GM19023 (cell line): ENCODE results near the gene ZNF385B.
"Not testable (repeated sequence)": the region's sequence is repeated elsewhere in the genome, so short reads cannot be mapped to it uniquely, and the experiment has no call there.

Source experiments
- ATAC-seq: cut with Tn5 transposase; IDR thresholded peaks from one replicate; pipeline ENCODE4 v1.9.1; 2021; ENCODE audit warnings: mild to moderate bottlenecking, moderate library complexity; ENCODE audit not compliant: unreplicated experiment

Gene ZNF385B

DNA sequence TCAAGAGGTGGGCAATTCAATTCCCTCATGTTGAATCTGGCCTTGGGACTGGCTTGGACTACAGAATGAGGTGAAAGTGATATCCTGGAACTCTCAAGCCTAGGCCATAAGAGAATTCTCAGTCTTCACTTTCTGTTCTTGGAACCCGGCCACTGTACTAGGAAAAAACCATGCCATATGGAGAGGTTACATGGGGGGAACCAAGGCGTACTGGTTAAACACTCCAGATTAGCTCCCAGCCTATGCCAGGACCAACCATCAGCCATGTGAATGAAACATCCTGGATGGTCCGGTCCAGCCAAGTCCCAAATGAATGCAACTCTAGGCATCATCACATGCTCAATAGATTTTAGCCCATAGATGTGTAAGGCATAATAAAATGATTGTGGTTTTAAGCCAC lies 56.4 kb downstream of the ZNF385B start:
- ATAC-seq, result no peak

DNA sequence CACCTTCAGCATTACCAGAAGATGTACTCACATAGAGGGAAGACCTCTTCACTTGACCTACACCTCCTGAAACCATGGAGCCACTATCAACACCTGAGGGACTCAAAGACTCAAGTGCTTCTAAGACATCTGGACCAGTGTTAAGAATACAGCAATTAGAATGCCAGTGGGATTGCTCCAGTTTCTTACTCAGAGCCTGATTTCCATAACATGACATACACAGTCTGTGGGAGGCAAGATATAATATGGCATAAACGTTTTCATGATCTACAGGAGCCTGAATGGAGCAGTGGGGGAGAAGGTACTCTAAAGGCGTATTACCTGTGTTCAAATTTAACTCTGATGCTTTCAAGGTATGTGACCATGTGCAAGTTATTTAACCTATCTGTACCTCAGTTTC lies 57.2 kb downstream of the ZNF385B start:
- no peak for ATAC-seq

GRCh38 chr2:179802051-179802882 lies 59.1 kb downstream of the ZNF385B start:
- ATAC-seq, result no peak

GRCh38 chr2:179800776-179801175 lies 60.6 kb downstream of the ZNF385B start:
- ATAC-seq, result no peak

- ATAC-seq, result no peak
Measured at GRCh38 chr2:179796213-179797007, 65.0 kb downstream of the ZNF385B start.

DNA sequence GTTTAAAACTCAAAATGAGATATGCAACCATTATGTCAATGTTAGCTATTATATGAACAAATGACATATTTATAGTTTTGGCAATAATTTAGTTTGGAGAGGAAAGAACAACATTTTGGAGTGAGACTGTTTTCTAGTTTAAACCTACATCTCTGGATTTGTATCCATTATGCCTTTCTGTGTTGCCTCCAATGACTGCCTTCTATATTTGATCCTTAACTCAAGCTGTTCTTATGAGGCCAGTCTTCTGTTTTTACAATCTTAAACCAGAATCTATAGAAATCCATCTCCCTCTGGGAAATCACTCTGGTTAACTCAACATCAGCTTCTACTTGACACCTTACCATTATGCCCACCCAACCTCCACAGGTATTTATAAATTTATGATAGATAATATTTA lies 67.5 kb downstream of the ZNF385B start:
- ATAC-seq, result no peak

DNA sequence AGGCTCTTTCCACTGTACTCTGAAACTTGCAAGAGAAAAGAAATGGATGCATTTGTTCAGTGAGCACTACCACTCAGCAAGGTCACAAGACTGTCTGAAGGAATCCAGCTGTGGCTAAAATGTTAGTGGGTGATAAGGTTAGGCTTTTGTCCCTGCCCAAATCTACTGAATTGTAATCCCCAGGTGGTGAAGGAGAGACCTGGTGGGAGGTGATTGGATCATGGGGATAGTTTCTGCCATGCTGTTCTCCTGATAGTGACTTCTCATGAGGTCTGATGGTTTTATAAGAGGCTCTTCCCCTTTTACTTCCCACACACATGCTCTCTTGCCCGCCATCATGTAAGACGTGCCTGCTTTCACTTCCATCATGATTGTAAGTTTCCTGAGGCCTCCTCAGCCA lies 68.2 kb downstream of the ZNF385B start:
- ATAC-seq, result no peak

DNA sequence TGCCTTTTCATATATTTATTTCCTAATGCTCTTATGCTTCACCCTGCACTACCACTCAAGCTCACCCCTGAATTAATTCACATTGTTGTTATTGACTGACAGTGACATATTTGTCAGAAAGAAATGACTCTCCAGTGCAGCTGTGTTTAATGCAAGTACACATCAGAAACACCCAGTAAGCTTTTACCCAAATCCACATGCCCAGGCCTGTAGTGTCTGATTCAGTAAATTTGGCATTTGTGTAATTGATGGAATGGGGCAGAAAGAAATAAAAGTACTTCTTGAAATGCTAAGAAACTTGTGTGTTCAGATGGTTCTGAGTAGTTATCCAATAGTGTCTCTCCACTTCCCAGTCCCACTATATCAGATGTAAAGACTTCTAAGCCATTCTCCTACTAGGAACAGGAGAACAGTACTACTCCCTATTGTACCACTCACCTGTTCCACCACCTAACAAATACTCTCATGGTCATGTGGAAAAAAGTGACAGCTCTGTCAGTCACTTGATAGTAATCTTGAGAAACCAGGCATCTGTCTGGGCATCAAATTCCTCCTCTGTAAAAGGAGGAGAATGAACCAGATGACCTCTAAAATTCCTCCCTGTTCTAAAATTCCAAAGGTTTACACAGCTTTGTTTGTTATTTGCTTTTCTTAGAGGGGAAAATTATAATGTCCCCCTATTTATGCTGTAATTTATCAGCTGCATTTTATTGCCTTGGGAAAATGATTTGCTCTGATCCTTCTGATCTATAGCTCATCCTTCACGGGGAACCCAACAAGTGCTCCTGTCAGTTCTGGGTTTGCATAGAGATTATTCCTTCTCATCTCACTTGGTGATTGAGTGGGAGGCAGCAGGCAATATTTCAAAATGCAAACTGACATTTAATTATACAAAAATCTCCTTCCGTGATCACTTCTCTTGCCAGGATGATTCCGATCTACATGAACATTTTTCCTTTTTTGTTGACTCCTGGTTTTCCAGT lies 70.9 kb downstream of the ZNF385B start:
- no peak for ATAC-seq

- ATAC-seq, result no peak
Measured at GRCh38 chr2:179788104-179788503, 73.3 kb downstream of the ZNF385B start.

DNA sequence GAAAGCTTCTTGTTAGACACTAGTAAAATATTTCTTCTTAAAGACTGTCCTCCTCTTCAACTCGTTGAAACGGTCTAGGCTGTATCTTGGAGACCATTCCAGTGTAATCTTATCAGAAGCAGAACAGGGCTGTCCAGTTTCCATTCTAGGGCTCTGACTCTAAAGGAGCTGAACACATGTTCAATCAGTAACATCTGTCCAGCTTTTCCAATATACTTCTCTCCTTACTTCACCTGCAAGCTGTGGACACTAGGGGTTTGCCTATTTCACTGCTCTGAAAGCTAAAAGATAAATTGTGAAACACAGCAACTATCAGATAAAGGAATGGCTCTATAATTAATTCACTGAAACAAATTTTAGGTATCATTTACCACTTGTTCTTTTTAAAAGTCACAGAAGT lies 73.8 kb downstream of the ZNF385B start:
- no peak for ATAC-seq

GRCh38 chr2:179785902-179786301 lies 75.5 kb downstream of the ZNF385B start:
- ATAC-seq, result no peak

- not testable (repeated sequence) for ATAC-seq
Measured at GRCh38 chr2:179782346-179782745, 79.1 kb downstream of the ZNF385B start.

DNA sequence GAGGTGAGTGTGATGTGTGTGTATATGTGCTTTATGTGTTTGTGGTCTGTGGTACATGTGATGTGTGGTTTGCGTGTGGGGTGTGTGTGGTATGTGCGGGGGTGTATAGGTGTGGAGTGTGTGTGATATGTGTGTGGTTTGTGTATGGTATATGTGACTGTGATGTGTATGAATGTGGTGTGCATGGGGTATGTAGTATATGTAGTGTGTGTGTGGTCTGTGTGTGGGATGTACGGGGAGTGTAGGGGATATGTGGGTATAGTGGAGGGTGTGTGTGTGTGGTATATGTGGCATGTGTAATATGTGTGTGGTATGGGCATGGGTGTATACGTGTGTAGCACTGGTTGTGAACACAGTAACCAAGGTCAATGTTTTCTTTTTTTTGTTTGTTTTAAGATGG lies 87.4 kb downstream of the ZNF385B start:
- no peak for ATAC-seq

DNA sequence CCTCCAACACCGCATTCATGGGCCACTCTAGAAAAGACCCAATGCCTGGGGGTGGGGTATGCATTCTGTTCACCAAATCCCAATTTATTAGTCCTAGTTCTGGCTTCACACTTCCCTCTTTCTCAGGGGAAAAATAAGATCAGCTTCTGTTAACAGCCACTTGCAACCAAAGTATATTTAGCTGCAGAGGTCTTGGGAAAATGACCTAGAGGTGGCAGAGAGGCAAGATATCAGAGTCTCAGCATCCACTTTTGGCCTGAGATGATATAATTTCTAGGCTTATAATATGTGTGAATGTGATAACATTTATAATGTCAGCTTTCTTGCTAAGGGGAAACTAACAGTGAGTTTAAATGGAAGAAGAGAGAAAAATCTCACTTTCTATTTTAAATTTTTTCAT lies 89.1 kb downstream of the ZNF385B start:
- ATAC-seq, result no peak

DNA sequence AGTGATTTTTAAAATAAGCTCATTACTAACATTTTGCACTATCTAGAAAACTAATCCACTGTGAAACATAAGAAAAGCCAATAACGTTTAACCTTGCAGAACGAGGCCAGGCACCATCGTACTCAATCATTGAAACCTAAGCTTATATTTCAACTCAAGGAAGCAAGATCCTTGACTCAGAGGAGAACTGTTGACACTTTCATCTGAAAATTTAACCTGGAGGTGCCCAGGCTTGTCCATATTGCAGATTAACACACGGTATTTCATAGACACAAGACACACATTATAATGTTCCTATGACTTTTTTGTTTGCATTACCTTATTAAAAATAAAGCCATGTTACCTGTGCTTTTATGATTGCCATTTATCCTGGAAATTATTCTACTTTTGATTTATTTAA lies 89.6 kb downstream of the ZNF385B start:
- no peak for ATAC-seq

GRCh38 chr2:179770029-179770428 lies 91.4 kb downstream of the ZNF385B start:
- ATAC-seq, result no peak

DNA sequence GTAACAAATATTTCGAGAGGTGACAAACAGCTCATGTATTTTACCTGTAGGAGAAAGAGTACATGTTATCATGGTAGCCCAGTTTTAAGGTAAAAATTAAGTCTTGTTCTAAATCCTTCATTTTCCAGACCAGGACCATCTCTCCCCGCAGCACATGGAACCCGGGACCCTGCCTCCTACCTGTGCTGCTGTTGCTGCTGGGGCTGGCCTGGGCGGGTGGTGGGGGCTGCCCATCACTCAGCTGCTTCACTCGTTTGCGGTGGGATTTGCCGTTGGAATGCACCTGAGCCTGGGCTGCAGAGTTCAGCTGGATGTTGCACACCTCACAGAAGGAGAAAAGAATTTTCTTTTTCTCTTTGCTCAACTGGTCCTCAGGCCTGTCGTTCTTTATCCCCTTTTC lies 92.1 kb downstream of the ZNF385B start:
- no peak for ATAC-seq

GRCh38 chr2:179768765-179769164 lies 92.6 kb downstream of the ZNF385B start:
- ATAC-seq, result no peak

DNA sequence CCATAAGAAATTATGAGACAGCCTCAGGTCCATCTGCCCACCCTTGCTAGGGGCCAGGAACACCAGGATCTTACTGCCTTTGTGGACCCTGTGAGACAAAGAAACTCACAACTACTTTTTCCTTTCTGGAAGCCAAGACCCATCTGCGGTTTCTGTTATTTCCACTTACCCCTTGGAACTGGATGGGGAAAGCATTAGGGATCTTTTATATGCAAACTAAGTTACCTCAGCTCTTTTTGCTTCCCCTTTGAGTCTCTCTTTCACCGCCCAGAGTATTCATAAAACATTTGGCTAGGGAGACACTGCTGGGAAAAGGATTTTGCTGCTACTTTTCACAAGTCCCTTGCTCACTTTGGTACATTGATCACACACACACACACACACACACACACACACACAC lies 95.7 kb downstream of the ZNF385B start:
- ATAC-seq, result no peak

DNA sequence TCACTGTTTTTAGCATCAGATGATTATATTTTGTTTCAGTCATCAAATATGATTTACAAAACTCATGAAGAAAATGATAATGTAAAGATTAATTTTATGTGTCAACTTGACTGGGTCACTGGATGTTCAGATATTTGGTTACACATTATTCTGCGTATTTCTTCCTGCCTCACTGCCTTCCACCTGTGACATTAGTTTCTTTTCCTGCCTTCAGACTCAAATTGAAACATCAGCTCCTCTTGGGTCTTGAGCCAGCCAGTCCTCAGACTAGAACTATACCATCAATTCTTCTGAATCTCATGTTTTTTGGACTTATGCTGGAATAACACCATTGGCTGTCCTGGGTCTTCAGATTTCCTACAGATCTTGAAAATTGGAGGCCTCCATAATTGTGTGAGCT lies 96.7 kb downstream of the ZNF385B start:
- ATAC-seq, result peak; percentile 72

DNA sequence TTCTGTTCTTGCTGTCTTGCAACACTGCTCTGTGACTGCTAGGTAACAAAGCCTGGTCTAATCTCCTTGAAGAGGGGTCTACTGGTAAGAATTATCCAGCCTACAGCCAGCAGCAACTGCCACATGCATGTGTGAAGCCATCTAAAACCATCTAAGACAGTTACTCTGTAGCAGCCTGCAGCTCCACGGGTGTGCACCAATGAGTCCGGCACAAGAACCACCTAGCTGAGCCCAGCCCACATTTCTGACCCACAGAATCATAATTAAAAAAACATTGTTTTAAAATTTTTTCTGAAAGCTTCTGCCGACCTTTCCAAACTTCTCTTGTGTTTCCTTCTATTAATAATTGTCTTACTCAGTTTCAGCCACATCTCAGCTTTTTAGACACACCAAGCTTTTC lies 102.8 kb downstream of the ZNF385B start:
- ATAC-seq, result no peak
